SIG-M5 (cell line): ENCODE measurements around the gene CALD1.

Experiments
- DNase-seq: peaks from one replicate; lab custom pipeline; 2025; lab: John Stamatoyannopoulos, UW

The CALD1 gene

GRCh38 chr7:134778941-134779740, at the start of gene CALD1:
Gene CALD1 (plus strand): TSS chr7:134779634. CDS start chr7:134867734, 88,100 bp downstream.
- DNase-seq: no peak

- DNase-seq: no peak
Measured at GRCh38 chr7:134729895-134730294, 49.5 kb upstream of the CALD1 start.

- no peak for DNase-seq
Measured at GRCh38 chr7:134730411-134730829, 49.0 kb upstream of the CALD1 start.

GRCh38 chr7:134731616-134732015, 47.8 kb upstream of the CALD1 start:
- no peak for DNase-seq

GRCh38 chr7:134732728-134733127, 46.7 kb upstream of the CALD1 start:
- no peak for DNase-seq

- DNase-seq: no peak
Measured at GRCh38 chr7:134736381-134736780, 43.1 kb upstream of the CALD1 start.

GRCh38 chr7:134737566-134738345, 41.7 kb upstream of the CALD1 start:
- DNase-seq: peak; percentile 28

GRCh38 chr7:134739362-134739761, 40.1 kb upstream of the CALD1 start:
- no peak for DNase-seq

GRCh38 chr7:134740376-134740775, 39.1 kb upstream of the CALD1 start:
- DNase-seq: no peak

GRCh38 chr7:134741907-134742635, 37.4 kb upstream of the CALD1 start:
- no peak for DNase-seq

GRCh38 chr7:134742688-134743350, 36.6 kb upstream of the CALD1 start:
- no peak for DNase-seq

- no peak for DNase-seq
Measured at GRCh38 chr7:134744569-134744968, 34.9 kb upstream of the CALD1 start.

GRCh38 chr7:134747326-134747725, 32.1 kb upstream of the CALD1 start:
- DNase-seq: no peak

- no peak for DNase-seq
Measured at GRCh38 chr7:134750083-134751062, 29.1 kb upstream of the CALD1 start.

GRCh38 chr7:134752006-134752760, 27.3 kb upstream of the CALD1 start:
- no peak for DNase-seq

- no peak for DNase-seq
Measured at GRCh38 chr7:134755422-134756022, 23.9 kb upstream of the CALD1 start.

GRCh38 chr7:134757938-134758337, 21.5 kb upstream of the CALD1 start:
- DNase-seq: no peak

GRCh38 chr7:134758981-134759380, 20.5 kb upstream of the CALD1 start:
- no peak for DNase-seq

GRCh38 chr7:134761266-134761665, 18.2 kb upstream of the CALD1 start:
- DNase-seq: no peak

- DNase-seq: no peak
Measured at GRCh38 chr7:134763960-134764359, 15.5 kb upstream of the CALD1 start.
